ENCODE results near the gene SLC44A4.
A peak's percentile ranks its signal among the peaks of the same experiment; 100 is the strongest.
"Not testable (repeated sequence)": the region's sequence is repeated elsewhere in the genome, so short reads cannot be mapped to it uniquely, and the experiment has no call there.

The SLC44A4 gene

DNA sequence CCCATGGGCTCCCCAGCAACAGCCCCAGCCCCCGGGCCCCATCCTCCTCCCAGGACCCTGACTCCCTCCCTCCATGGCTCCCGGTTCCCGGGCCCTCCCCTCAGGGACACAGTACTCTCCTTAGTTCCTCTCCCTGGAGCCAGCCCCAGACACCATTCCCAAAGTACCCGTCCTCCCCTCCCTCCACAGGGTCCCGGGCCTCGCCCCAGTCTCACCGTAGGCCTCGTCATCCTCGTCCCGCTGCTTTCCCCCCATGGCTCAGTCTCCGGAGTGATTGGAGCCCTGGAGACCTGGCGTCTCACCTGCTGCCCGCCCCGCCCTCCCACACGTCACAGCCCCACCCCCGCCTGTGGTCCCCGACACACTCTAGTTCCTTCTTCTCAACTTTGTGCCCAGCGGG lies at the start of gene SLC44A4:
TSS of gene SLC44A4 (minus strand) at position 272 of the 400 bp plus-strand sequence. CDS start at position 255, 17 bp downstream.
- DNase-seq: no peak

DNA sequence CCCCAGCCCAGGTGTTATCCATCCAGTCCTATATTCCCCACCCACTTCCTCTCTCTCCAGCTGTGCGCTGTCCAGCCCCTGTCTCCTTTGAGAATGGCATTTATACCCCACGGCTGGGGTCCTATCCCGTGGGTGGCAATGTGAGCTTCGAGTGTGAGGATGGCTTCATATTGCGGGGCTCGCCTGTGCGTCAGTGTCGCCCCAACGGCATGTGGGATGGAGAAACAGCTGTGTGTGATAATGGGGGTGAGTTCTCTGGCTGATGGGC lies 49.8 kb upstream of the SLC44A4 start:
- DNase-seq: no peak

DNA sequence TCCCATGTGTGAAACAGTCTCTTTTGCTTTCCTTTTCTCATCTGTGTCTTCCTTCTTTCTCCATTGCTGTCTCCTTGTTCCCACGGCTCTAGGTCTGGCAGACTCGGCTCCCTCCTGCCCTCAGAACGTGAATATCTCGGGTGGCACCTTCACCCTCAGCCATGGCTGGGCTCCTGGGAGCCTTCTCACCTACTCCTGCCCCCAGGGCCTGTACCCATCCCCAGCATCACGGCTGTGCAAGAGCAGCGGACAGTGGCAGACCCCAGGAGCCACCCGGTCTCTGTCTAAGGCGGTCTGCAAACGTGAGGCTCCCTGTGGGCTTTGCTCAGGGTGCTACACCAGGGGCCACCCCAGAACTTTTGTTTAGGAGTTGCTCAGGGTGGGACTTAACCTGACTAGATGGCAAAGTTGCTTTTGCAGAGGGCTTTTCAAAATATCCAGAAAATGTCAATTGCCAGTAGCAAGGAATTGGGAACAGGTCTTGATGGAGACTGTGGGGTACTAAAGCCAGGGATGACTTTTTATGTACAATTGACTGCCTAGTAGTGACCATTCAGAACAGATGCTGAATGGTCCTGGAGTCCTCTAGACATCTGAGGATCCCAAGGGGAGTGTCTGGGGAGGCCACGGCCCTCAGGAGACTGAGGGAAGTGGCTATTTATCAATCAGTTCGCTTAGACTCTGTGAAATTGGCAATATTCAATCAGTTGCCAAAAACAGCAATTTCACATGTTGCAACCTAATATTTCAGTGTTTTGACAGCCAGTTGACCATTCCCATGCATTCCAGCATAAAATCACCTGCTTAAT lies 49.3 kb upstream of the SLC44A4 start:
- DNase-seq: no peak

DNA sequence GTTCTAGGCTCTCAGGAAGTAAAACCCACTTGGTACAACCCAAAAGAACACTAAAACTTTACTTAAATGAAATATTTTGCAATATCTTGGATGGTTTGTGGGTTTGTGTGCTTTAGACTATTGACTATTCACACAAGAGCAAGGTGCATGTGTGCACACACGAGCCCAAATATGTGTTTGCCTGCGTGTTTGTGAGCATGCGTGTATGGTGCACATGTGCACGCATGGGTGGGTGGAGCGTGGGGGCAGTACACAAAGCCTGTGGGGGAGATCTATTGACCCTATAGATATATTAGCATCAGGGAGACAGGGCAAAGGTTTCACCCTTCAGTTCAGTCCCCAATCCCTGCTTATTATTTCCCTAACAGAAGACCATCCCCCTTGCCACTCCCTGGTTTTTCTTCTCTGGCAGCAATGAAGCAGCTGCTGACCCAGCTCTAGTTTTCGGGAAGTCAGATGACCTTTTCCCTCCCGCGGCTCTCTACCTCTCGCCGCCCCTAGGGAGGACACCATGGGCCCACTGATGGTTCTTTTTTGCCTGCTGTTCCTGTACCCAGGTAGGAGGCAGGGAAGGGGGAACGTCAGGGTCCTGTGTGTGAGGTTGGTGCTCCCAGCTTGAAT lies 48.6 kb upstream of the SLC44A4 start, which contains the start of gene C2:
TSS of gene C2 (plus strand) at position 476 of the 621 bp plus-strand sequence. CDS start at position 512, 36 bp downstream.
- DNase-seq: no peak

DNA sequence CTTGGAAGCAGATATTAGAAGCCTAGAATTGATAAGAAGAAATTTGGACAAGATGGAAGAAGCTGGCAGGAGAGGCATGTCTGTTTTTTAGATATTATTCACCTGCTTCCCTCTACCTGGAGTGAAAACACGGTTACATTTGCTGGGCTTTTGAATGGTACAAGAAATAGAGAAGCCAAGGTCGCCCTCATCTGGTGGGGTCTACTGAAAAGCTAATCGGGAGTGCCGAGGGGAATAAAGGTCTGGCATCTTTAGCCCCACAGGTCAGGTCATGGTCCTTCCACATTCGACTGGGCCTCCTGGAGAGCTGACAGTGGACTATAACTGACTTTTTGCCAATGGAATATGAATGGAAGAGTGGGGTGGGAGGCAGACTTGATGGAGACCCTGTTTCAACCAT lies 44.1 kb upstream of the SLC44A4 start:
- DNase-seq: no peak

DNA sequence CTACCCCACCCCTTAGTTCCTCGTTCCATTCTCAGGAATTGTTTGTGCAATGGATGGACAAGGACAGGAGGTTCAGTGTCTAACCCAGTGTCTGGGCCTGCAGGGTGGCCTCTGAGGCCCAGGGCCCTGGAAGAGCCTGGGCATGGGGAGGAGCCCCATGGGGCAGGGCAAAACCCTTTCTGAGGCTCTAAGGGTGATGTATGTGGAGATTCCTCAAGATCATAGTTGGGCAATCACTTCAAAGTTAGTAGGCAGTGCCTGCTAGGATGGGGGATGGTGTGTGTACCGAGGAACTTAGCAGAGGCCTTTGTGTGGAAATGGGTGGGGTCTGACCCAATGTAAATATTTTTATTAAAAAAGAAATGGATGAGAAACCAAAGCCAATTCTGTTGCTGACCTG lies 42.0 kb upstream of the SLC44A4 start:
- DNase-seq: no peak

DNA sequence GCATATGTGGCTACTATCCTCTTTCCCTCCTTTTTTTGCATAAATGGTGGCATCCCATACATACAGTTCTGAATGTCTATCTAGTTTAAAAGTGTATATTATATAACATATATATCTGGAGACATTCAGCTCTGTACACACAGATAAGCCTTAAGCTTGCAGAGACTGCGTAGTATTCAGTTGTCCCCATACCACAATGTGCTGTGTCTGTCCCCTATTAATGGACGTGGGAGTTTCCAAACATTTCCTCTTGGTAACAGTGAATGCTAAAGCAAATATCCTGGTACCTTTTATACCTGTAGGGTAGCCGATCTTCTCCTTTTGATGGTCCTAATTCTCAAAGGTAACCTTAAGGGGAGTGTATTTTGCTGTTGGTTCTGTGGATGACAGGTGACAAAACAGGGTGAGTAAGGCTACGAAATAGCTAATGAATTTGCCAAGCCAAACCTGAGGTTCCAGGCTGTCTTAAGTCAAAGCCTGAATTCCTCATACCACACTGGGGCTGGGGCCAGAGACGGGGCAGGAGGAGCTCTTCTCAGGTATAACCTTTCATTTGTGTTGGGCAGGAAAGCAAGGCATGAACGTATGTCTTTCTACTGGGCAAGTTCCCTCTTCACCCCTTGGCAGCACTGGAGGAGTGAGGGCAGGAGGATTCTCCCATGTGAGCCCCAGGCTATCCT lies 41.0 kb upstream of the SLC44A4 start:
- no peak for DNase-seq

DNA sequence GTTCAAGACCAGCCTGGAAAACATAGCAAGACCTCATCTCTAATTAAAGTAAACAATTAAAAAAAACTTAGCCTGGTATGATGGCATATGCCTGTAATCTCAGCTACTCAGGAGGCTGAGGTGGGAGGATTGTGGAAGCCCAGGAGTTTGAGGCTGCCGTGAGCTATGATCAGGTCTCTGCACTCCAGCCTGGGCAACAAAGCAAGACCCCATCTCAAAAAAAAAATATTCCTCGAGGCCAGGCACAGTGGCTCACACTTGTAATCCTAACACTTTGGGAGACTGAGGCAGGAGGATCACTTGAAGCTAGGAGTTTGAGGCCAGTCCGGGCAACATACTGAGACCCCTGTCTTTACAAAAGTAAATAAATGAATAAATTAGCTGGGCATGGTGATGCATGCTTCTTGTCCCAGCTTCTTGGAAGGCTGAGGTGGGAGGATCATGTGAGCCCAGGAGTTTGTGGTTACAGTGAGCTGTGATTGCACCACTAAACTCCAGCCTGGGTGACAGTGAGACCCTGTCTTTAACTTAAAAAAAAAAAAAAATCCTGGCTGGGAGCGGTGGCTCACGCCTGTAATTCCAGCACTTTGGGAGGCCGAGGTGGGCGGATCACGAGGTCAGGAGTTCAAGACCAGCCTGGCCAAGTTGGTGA lies 39.4 kb upstream of the SLC44A4 start:
- no peak for DNase-seq

DNA sequence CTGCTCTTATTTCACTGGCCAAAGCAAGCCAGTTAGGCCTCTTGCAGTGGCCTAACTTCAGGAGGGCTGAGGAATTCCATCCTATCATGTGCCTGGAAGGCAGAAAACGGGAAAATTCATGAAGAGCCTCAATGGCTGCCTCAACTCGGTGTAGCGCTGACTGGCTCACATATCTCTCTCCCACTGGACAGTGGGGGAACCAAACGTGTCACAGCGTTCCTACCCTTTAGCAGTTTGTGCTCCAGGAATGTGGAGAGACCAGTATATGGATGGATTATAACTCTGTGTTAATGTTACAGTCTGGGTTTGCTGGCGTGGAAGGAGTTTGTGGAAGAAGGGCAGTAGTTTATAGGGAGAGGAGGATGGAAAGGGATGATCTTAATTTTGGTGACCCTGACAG lies 37.0 kb upstream of the SLC44A4 start:
- no peak for DNase-seq

DNA sequence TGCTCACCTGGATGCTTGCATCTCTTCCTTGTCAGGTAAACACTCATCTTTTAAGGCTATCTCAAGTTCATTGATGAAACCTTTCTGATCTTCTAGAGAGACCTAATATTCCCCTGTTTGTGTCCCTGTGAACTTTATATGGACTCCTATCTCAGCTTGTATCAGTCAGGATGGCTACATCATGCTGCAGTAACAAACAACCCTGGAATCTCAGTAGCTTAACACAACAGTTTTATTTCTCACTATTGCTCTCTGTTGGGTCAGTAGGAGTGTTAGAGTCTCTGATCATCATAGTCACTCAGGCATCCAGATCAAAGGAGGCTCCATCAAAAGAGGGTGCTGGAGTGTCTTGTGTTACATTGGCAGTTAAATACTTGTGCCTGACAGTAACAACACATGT lies 36.6 kb upstream of the SLC44A4 start:
- DNase-seq: no peak

DNA sequence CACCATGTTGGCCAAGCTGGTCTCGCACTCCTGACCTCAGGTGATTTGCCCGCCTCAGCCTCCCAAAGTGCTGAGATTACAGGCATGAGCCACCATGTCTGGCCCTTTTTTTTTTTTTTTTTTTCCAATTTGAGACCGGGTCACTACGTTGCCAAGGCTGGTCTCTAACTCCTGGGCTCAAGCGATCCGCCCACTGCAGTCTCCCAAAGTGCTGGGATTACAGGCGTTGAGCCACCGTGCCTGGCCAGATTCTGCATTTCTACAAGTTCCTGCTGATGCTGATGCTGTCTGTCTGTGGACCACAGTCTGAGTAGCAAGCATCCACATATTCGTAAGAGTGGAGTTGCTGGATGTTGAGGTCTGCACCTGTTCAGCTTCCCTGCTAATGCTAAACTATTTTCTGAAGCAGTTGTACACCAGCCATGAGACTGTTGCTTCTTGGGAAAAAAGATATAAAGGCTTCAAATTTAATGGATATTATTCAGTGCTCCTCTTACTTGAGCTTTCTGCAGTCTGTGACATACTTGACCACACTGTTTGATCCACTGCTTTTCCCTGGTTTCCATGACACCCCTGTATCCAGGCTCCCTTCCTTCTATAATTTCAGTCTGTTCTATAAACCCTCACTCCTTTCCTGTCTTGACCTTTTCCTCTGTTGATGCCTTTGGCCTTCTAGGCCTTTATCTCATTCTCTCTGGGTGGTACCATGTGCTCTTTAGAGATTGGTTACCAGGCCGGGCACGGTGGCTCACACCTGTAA lies 33.2 kb upstream of the SLC44A4 start:
- DNase-seq: no peak

DNA sequence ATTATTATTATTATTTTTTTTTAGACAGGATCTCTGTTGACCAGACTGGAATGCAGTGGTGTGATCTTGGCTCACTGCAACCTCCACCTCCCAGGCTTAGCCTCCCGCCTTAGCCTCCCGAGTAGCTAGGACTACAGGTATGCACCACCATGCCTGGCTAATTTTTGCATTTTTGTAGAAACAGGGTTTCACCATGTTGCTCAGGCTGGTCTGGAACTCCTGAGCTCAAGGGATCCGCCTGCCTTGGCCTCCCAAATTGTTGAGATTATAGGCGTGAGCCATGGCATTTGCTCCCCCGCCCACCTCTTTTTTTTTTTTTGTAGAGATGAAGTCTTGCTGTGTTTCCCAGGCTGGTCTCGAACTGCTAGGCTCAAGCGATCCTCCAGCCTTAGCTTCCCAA lies 30.5 kb upstream of the SLC44A4 start:
- not testable (repeated sequence) for DNase-seq

DNA sequence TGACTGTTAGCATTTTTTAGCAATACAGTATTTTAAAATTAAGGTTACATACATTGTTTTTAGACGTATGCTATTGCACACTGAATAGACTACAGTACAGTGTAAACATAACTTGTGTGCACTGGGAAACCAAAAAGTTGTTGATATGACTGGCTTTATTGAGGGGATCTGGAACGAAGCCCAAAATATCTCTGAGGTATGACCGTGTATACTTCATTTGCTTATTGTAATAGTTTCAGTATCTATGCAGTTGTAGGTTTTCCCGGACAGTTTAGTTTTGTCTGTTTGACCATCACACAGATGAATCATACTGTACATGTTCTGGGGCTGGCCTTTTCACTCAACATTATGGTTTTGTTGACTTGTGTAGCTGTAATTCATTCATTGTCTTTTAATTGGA lies 30.0 kb upstream of the SLC44A4 start:
- DNase-seq: no peak

DNA sequence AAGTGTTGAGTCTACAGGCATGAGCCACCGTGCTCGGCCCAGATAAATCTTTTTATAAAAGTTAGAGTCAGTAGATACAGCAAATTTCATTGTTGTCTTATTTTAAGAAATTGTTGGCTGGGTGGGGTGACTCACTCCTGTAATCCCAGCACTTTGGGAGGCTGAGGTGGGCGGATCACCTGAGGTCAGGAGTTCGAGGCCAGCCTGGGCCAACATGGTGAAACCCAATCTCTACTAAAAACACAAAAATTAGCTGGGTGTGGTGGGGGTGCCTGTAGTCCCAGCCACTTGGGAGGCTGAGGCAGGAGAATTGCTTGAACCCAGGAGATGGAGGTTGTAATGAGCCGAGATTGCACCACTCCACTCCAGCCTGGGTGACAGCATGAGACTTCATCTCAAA lies 29.5 kb upstream of the SLC44A4 start:
- not testable (repeated sequence) for DNase-seq

DNA sequence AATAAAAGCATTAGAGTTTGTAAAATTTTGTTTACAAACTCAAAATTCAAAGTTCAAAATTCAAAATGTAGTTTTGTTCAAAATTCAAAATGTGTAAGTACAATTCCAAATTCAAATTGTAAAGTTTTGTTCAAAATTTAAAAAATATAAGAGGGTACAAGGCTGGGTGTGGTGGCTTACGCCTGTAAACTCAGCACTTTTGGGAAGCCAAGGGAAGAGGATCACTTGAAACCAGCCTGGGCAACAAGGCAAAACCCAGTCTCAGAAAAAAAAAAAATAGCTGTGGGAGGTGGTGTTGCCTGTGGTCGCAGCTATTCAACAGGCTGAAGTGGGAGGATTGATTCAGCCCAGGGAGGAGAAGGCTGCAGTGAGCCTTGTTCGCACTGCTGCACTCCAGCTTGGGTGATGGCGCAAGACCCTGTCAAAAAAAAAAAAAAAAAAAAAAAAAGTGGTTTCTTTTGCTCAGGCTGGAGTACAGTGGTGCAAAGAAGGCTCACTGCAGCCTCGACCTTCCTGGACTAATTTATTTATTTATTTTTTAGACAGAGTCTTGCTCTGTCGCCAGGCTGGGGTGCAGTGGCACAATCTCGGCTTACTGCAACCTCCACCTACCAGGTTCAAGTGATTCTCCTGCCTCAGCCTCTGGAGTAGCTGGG lies 28.5 kb upstream of the SLC44A4 start:
- no peak for DNase-seq

DNA sequence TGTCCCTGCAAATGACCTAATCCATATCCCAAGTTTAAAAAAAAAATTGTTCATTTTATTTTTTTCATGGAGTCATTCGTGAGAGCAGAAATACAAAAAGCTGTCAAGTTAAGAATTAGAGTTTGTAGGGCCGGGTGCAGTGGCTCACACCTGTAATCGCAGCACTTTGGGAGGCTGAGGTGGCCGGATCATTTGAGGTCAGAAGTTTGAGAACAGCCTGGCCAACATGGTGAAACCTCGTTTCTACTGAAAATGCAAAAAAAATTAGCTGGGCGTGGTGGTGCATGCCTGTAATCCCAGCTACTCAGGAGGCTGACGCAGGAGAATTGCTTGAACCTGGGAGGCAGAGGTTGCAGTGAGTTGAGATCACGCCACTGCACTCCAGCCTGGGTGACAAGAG lies 27.9 kb upstream of the SLC44A4 start:
- DNase-seq: not testable (repeated sequence)

DNA sequence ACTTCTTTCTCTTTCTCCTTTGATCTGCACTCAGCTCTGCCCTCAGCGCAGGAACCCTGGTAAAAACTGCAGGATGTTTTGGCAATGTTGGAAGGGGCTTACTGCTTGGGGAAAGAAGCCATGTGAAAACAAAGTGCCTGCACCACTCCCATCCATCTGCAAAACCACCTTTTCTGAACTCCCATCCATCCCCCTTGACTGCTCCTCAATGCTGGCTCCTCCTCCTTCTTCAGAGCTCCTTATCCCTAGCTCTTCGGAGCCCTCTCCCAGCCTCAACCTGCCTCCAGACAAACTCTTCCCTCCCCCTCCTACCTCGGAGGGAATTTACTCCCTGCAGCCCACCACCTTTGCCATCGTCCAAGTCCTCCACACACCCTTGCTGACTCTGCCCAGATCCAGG lies 27.3 kb upstream of the SLC44A4 start:
- DNase-seq: no peak

DNA sequence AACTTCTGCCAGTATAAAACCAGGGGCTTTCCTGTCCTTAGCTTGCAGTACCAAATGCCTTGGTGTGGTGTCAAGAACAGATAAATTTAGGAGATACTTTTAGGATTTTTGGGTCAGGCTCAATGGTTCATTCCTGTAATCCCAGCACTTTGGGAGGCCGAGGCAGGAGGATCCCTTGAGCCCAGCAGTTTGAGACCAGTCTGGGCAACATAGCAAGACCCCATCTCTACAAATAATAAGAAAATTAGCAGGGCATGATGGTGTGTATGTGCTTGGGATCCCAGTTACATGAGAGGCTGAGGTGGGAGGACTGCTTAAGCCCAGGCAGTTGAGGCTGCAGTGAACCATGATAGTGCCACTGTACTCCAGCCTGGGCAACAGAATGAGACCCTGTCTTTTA lies 26.2 kb upstream of the SLC44A4 start:
- DNase-seq: no peak

DNA sequence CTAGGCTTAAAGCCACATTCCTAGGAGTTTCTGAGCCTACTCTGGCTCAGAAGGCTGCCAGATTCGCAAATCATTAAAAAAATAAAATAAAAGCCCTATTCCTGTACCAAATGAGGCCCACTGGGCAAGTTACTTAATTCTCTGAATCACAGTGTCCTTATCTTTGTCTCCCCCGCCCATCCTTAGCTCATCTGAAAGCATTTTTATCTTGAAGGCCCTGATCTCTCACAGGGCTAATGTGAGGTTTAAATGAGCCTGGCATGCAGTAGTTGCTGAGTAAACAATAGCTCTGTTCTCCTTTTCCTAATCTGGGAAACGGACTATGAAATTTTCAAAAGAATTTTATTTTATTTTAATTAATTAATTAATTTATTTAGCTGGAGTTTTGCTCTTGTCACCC lies 25.2 kb upstream of the SLC44A4 start:
- no peak for DNase-seq

DNA sequence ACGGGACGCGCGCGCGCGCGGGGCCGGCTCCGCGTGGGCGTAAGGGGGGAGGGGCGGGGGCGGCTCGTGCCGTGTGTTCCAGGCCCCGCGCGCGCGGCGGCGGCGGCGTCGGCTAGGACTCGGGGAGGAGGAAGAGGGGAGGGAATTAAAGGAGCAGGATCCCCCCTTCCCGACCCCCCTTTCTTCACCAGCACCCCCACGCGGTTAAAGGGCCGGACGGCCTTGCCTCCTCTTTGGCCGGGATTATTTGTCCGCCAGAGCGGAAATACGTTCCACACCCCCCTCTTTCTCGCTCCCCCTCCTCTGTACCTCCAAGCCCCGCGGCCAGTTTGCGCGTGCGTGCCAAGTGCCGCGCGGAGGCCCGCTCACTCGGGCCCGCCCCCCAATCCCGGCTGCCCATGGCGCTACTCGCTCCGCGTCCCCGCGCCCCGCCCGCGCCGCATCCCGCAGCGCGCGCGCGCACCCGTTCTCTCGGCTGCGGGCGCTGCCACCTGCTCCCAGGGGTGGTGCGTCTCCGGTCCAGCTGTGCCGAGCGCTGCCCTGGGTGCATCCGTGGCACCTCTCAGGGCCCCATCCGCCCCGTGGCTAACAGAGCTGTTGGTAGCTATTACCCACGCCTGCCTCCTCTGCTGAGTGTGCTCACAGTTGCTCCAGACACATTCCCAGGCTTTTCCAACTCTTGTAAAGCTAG lies 23.3 kb upstream of the SLC44A4 start, which contains the start of gene ZBTB12:
TSS of gene ZBTB12 (minus strand) at position 134 of the 691 bp plus-strand sequence. CDS start 781 bp downstream, outside the sequence.
- peak; percentile 97 for DNase-seq

DNA sequence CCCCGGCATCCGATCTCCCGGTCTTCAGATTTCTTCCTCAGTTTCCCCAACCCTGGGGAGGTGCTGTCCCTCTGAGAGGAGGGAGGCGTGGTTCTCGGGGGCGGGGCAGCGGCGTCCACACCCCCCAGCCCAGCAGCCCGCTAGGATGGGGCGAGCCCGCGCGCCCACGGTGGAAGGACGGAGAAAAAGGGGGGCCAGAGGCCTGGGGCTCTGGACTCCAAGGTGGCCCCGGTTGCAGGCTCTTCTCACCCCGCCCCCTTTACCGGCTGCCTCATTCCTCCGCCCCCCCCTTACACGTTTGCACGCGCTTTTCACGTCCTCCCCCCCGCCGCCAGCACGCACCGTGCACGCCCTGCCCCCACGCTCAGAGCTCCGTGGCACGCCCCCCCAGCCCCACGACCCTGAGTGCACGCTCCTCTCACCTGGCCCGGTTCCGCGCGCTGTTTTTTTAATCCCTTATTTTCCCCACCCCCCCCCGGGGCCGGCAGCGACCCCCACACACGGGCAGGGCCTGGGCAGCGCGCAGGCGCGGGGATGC lies 22.7 kb upstream of the SLC44A4 start:
- peak; percentile 74 for DNase-seq

Measured in femur (tissue), 1 donor.